ENCODE results near the gene PYY. TPM values are rescaled to one million over a fixed set of nuclear protein-coding genes. Genes with fewer than 3 reads are reported as not detected.

The PYY gene
- polyA plus RNA-seq, 3 donors = not detected

GRCh38 chr17:43995150-43995471, 41.4 kb upstream of the PYY start:
- Histone ChIP-seq H3K36me3 (replicated peaks in 1 of 2; ENCODE audit: control insufficient read depth in 1 of 2, insufficient read depth in 2 of 2, low read length in 2 of 2) (no peaks in the 10 kb centered on the region), H2AFZ (ENCODE audit: insufficient read depth, low read depth, low read length, poor library complexity, severe bottlenecking) (peak overlapping the region; percentile 55), H3K9me3 (replicated peaks in 1 of 2; ENCODE audit: control insufficient read depth in 1 of 2, insufficient read depth in 1 of 2, low read length in 2 of 2) (peaks cover 0 to 7% of the 10 kb centered on the region in 2 donors), H4K20me1 (ENCODE audit: insufficient read depth, low read length) (no peaks in the 10 kb centered on the region), H3K4me2 (replicated peaks; ENCODE audit: extremely low read depth, low read length, poor library complexity, severe bottlenecking) (peak overlapping the region; percentile 33), H3K9ac (ENCODE audit: insufficient read depth, low read length, poor library complexity, severe bottlenecking) (no peak overlapping the region), H3K79me2 (ENCODE audit: insufficient read depth, low read length) (no peaks in the 10 kb centered on the region), H3K27ac (ENCODE audit: low read depth in 1 of 2, low read length in 2 of 2) (no peak overlapping the region), H3K27me3 (ENCODE audit: control insufficient read depth in 2 of 2, insufficient read depth in 2 of 2, low read length in 2 of 2) (peaks cover 12 to 38% of the 10 kb centered on the region in 2 donors), H3K4me1 (ENCODE audit: control insufficient read depth in 1 of 2, insufficient read depth in 2 of 2, low read length in 2 of 2) (peaks cover 7% of the 10 kb centered on the region in 2 donors), H3K4me3 (replicated peaks in 1 of 3; ENCODE audit: low read depth in 2 of 3, low read length in 3 of 3) (no peak overlapping the region)
- TF ChIP-seq CTCF (IDR thresholded peaks at IDR 0.05) = peak; percentile 42
- no peak for DNase-seq
- peaks cover 0 to 9% (median 0%) of the 10 kb centered on the region in 7 donors for H3K9me3 Mint-ChIP-seq
- H3K27ac Mint-ChIP-seq = no peak overlapping the region
- peak overlapping the region in 1 of 2 donors; percentile 51 for H3K4me3 Mint-ChIP-seq
- intact Hi-C loops (cut with micrococcal nuclease) = loop anchor here (1.0 to 2.0 kb wide), 2 partner anchors 50 to 51 kb away; no protein-coding TSS in a partner anchor
- peaks cover 7% of the 10 kb centered on the region for H3K4me1 Mint-ChIP-seq
- peaks cover 27 to 51% (median 44%) of the 10 kb centered on the region in 3 donors for H3K27me3 Mint-ChIP-seq (ENCODE audit: low read depth in 3 of 3)
- WGBS (ENCODE audit: insufficient coverage) = 27% methylated on average over 6 of the region's 12 CpGs
- no peaks in the 10 kb centered on the region for H3K36me3 Mint-ChIP-seq

GRCh38 chr17:43994272-43995149, 40.8 kb upstream of the PYY start:
- Histone ChIP-seq H3K36me3 (replicated peaks in 1 of 2; ENCODE audit: control insufficient read depth in 1 of 2, insufficient read depth in 2 of 2, low read length in 2 of 2) (no peaks in the 10 kb centered on the region), H3K27me3 (ENCODE audit: control insufficient read depth in 2 of 2, insufficient read depth in 2 of 2, low read length in 2 of 2) (peaks cover 12 to 38% of the 10 kb centered on the region in 2 donors), H3K27ac (ENCODE audit: low read depth in 1 of 2, low read length in 2 of 2) (no peak overlapping the region), H4K20me1 (ENCODE audit: insufficient read depth, low read length) (no peaks in the 10 kb centered on the region), H2AFZ (ENCODE audit: insufficient read depth, low read depth, low read length, poor library complexity, severe bottlenecking) (peak overlapping the region; percentile 55), H3K4me1 (ENCODE audit: control insufficient read depth in 1 of 2, insufficient read depth in 2 of 2, low read length in 2 of 2) (peaks cover 7% of the 10 kb centered on the region in 2 donors), H3K4me2 (replicated peaks; ENCODE audit: extremely low read depth, low read length, poor library complexity, severe bottlenecking) (peak overlapping the region; percentile 33), H3K9ac (ENCODE audit: insufficient read depth, low read length, poor library complexity, severe bottlenecking) (no peak overlapping the region), H3K79me2 (ENCODE audit: insufficient read depth, low read length) (no peaks in the 10 kb centered on the region), H3K4me3 (replicated peaks in 1 of 3; ENCODE audit: low read depth in 2 of 3, low read length in 3 of 3) (no peak overlapping the region), H3K9me3 (replicated peaks in 1 of 2; ENCODE audit: control insufficient read depth in 1 of 2, insufficient read depth in 1 of 2, low read length in 2 of 2) (peaks cover 0 to 7% of the 10 kb centered on the region in 2 donors)
- Mint-ChIP-seq H3K36me3 (no peaks in the 10 kb centered on the region), H3K4me1 (peaks cover 7% of the 10 kb centered on the region), H3K27me3 (ENCODE audit: low read depth in 3 of 3) (peaks cover 25 to 51% (median 44%) of the 10 kb centered on the region in 3 donors), H3K9me3 (peaks cover 0 to 9% (median 0%) of the 10 kb centered on the region in 7 donors), H3K4me3 (peak overlapping the region in 1 of 2 donors; percentile 58), H3K27ac (peak overlapping the region in 1 of 7 donors; percentile 5)
- DNase-seq = peak; percentile 34 to 61 (median 52)
- WGBS (ENCODE audit: insufficient coverage) = 9% methylated on average over 44 of the region's 52 CpGs
- peak; percentile 86 for TF ChIP-seq CTCF (IDR thresholded peaks at IDR 0.05)
- intact Hi-C loops (cut with micrococcal nuclease) = loop anchor here (1.0 to 2.0 kb wide), 2 partner anchors 50 kb away; no protein-coding TSS in a partner anchor
